ENCODE results near the gene GPN3.
"Not testable (repeated sequence)": the region's sequence is repeated elsewhere in the genome, so short reads cannot be mapped to it uniquely, and the experiment has no call there.

Gene GPN3

DNA sequence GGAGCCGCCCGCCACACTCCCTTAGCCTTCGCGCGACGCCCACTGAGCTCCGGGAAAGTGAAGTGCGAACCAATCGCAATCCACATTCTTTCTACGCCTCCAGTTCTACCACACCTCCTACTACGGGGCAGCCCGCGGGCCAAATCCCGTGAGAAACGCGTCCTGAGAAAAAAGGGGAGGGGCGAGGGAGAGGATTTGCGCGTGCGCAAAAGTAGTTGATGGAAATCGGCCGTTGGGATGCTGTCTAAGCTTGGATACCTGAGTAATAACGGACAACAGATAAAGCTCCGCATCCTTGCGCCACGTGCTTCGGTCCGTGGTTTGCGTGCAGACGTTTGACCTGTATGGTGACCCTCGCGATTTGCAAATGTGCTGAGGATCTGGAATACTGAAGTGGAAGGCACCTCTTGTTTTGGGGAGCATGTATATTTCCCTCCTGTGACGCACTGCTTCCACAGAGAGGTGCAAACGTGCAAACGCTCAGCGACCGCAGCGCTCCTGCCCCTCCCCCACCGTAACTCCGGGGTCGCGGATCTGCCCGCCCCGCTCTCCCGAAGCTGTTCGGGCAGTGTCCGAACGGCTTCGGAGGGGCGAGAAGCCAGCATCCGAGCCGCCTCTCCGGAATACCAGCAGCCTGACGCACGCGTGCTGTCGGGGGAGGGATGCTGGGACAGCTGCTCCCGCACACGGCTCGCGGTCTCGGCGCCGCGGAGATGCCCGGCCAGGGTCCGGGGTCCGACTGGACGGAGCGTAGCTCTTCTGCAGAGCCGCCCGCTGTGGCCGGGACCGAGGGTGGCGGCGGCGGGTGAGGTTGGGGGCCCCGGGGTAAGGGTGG lies at the start of gene GPN3, which contains the start of gene FAM216A:
Gene GPN3 (minus strand): TSS at position 44 of the 835 bp plus-strand sequence. CDS start 54 bp downstream, outside the sequence.
Gene FAM216A (plus strand): TSS at position 632 of the 835 bp plus-strand sequence. CDS start 31 bp downstream, at position 663.
- peak; percentile 86 to 91 (median 88) for DNase-seq (ENCODE audit: low read depth in 4 of 4, low spot score in 1 of 4)

DNA sequence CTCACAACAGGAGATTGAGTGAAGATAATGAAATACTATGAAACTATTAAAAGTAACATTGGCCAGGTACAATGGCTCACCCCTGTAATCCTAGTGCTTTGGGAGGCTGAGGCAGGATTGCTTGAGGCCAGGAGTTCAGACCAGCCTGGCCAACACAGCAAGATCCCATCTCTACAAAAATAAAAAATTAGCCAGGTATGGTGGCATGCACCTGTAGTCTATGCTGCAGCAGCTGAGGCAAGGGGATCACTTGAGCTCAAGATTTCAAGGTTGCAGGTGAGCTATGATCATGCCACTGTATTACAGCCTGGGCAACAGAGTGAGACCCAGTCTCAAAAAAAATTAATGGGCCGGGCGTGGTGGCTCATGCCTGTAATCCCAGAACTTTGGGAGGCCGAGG lies 48.9 kb upstream of the GPN3 start:
- DNase-seq (ENCODE audit: low read depth in 4 of 4, low spot score in 1 of 4) = no peak

DNA sequence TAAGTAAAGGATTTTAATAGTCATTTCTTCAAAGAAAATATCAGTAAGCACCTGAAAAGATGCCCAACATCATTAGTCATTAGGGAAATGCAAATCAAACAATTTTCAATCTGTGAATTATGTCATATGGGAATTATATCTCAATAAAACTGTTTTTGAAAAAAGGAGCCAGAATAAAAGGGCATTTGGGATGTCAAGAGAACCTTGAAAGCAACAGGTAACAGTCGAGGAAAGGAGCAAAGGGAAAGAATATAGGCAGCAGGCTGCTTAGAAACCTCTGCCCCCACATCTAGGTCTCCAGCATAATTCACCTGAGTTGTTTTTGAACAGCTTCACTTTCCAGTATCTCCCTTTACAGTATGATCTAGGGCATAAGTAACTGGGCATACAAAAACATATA lies 46.3 kb upstream of the GPN3 start:
- DNase-seq (ENCODE audit: low read depth in 4 of 4, low spot score in 1 of 4) = no peak

DNA sequence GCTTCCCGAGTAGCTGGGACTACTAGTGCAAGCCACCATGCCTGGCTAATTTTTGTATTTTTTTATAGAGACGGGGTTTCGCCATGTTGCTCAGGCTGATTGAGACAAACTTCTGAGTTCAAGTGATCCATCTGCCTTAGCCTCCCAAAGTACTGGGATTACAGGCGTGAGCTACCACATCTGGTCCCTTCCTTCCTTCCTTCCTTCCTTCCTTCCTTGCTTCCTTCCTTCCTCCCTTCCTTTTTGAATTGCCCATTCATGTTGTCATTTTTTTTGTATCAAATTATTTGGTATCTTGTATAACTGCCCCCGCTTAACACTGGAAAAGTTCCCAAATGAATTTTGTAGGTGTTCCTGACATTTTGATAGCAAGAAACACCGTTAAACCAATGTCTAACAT lies 45.8 kb upstream of the GPN3 start:
- DNase-seq (ENCODE audit: low read depth in 4 of 4, low spot score in 1 of 4) = no peak

DNA sequence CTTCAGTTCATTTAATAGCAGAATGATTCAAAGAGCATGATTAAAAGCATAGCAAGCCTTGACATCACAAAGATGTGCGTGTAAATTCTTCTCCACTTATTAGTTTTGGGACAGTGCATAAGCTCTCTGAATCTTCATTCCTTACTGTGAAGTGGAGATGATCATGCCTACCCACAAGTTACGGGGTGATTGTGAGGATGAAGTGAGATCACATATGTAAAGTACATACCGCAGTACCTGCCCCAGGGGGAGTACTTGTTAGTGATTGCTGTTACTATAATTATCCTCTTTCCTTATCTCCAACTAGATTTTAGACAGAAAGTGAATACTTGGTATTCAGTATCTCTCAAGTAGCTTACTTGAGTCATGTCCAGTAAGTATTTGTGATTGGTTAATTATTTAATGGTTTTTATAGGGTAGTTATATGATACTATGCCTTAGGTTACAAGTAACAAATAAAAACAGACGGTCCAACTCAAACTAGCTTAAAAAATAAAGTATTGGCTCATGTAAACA lies 40.1 kb upstream of the GPN3 start:
- no peak for DNase-seq (ENCODE audit: low read depth in 4 of 4, low spot score in 1 of 4)

DNA sequence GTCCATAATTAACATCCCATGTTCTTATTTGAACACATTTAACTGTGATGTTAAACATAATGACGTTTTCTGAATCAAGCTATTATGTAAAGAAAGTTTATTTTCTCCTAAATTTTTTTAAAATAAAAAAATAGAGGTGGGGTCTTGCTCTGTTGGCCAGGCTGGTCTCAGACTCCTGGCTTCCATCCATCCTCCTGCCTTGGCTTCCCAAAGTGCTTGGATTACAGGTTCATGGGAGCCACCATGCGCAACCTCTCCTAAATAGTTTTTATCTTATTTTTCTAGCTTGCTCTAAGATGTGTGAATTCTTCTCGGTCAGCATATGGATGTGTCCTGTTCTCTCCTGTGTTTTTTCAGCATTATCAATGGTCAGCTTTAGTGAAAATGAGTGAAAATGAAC lies 37.3 kb upstream of the GPN3 start:
- no peak for DNase-seq (ENCODE audit: low read depth in 4 of 4, low spot score in 1 of 4)

DNA sequence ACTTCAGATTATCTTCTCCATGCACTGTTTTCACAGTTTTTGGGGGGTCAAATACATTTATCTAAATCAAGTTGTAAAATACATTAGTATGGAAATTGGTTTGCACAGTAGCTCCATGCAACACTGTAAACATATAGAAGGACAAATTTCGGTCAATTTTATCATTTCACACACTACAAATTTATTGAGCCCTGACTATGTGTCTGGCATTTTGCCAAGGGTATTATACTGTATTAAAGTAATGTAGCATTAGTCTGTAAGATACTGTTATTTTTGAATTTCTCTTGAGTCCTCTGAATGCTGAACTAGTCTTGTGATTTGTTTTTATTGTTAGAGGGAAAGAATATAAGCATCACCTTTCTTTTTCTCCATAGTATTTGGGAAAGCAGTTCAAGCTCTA lies 35.4 kb upstream of the GPN3 start:
- DNase-seq (ENCODE audit: low read depth in 4 of 4, low spot score in 1 of 4) = no peak

DNA sequence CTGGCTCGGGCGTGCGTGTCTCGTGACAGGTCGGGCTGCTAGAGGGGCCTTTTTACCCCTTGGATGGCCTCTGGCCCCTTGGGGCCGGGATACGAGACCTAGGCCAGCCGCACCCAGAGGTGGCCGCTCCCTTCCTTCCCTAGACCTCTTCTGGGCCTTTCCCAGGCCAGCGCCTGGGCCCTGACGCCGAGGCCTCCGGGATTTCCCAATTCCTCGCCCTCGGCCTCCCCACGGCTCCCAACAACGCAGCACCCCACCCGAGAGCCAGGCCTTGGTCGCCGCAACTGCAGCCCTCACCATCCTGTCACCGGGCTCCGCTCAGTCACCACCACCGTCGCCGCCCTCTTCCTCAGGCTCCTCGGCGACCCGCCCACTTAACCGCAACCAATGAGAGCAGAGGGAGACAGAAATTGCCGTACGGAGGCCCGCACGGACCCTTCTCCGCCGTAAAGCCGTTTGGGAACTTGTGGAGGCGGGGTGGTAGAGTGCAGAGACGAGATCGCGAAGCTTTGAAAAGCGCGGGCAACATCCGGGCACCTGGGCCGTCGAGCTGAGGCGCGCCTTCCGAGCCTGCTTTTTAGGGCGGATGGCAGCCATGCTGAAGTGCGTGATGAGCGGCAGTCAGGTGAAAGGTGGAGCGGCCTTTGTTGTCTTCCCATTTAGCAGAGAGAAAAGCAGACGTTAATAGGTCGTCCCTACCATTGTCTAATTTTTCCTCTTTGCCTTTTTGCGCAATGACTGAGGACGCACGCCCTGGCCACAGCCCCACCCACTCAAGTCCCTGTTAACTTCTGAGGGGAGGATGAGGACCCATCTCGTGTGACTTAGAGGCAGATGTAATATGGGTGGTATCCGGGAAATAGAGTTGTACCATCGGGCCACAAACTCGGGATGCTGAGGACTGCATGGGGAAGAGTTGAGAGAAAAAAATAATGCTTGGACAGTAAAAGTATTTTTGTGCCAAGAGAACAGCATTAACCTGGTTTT lies 34.0 kb upstream of the GPN3 start, which contains the start of the genes RAD9B and VPS29:
Gene RAD9B (plus strand): TSS at position 580 of the 987 bp plus-strand sequence. CDS start 7 bp downstream, at position 587.
Gene VPS29 (minus strand): TSS at position 360 of the 987 bp plus-strand sequence. CDS start 60 bp downstream, at position 300.
- peak; percentile 92 to 98 (median 96) for DNase-seq (ENCODE audit: low read depth in 4 of 4, low spot score in 1 of 4)

DNA sequence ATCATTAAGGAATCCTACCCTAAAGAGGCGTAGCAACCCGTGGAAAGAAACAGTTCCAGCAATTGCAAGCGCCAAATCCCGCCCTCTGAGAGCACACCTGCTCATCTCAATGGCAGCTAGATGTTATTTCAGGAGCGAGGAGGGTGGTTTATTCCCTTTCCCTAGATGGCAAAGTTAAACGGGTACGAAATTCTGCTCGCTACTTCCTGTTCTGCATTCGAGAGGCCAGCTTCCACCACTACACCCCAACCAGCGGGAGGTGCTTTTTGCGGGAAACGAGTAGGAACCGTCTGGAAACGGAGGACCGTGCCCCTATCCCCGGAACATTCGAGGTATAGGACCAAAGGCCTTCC lies 33.3 kb upstream of the GPN3 start:
- DNase-seq (ENCODE audit: low read depth in 4 of 4, low spot score in 1 of 4) = peak in 2 of 4 experiments; percentile 6 to 15

DNA sequence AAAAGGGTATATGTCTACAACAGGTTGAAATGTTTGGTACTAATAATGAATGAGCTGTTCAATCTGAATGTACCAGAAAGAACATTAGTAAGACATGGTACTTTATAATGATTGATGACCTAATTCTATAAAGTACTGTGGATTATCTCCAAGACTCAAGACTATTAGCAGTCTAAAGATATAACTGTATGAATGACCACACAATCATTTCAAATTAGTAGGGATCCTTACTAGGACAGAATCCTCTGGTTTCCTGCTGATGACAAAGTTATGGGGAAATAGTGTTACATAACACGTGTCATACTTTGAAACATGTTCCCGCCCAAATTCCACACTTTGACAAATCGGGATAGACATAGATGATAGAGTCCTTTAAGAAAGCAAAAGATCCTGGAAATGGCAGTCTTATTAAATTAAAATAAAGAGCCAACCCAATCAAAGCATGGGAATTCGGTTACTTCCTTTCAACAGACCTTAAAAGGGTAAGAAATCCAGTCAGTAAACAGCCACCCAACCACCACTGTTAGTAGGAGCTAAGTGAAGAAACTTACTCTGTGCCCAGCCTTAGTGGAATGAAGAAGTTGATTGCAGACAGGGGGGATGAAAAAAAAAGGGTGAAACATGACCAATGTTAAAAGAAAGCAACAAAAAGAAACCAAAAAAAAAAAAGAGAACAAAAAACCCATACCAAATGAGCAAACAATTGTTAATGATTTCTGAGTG lies 31.1 kb upstream of the GPN3 start:
- no peak for DNase-seq (ENCODE audit: low read depth in 4 of 4, low spot score in 1 of 4)

DNA sequence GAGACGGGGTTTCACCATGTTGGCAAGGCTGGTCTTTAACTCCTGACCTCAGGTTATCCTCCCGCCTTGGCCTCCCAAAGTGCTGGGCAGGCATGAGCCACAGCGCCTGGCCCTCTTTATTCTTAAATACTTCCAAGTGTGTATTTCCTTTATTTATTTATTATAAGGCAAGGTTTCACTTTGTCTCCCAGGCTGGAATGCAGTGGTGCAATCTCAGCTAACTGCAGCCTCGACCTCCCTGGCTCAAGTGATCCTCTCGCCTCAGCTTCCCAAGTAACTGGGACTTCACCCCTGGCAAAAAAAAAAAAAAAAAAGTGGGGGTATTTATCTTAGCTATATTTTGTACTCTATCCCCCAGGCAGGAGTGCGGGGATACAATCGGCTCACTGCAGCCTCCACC lies 7.4 kb upstream of the GPN3 start:
- DNase-seq (ENCODE audit: low read depth in 4 of 4, low spot score in 1 of 4) = no peak

DNA sequence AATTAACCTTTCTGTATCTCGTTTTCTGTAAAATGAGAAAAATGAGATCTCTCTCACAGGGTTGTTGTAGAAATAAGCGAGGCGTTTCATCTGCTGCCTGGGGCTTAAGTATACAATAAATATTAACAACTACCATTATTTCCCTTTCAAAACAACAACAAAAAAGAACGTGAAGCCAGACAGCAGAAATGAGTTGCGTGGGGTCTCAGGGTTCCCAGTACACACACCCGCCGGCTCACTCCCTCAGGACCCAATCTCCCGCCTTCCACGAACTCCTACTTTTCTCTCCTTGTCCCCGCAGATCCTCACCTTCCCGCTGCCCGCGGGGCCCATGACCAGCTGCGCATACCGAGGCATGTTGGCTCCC lies 227 bp downstream of the GPN3 start:
- DNase-seq (ENCODE audit: low read depth in 4 of 4, low spot score in 1 of 4) = no peak

DNA sequence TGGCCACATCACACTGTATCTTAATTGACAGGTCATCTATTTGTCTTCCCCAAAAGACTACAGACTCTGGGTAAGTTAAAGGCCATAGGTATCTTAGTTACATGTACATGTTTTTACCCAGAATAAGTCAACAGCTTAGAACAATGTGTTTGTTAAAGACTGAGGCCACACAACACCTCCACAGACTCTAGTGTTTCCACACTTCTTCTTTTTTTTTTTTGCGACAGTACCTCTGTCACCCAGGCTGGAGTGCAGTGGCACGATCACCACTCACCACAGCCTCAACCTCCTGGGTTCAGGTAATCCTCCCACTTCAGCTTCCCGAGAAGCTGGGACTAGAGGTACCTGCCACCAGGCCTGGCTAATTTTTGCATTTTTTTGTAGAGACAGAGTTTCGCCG lies 1.3 kb downstream of the GPN3 start:
- no peak for DNase-seq (ENCODE audit: low read depth in 4 of 4, low spot score in 1 of 4)

DNA sequence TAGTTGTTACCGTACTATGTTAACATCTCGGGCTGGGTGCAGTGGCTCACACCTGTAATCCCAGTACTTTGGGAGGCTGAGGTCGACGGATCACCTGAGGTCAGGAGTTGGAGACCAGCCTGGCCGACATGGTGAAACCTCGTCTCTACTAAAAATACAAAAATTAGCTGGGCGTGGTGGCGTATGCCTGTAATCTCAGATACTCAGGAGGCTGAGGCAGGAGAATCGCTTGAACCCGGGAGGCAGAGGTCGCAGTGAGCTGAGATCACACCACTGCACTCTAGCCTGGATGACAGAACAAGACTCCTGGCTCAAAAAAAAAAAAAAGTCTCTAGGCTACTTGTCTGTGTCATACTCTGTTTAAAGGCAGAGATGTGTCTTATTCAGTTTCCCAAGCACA lies 2.3 kb downstream of the GPN3 start:
- DNase-seq (ENCODE audit: low read depth in 4 of 4, low spot score in 1 of 4) = not testable (repeated sequence)

DNA sequence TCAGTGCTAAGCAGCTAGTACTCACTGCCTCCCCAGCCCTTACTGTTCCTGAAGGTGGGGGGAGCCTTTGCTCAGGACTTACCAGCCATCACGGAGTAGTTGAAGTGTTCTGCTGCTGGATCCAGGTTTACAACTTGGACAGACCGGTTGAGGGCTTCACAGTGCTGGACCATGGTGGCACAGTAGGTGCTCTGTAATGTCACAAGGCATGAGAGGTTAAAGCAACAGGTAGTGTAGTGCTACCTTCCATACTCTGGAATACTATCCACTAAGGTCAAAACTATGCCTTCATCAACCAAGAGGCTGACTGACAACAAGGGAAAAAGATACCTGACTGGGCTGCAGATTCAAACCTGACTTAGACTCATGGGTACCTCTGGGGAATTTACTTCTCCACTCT lies 3.0 kb downstream of the GPN3 start:
- no peak for DNase-seq (ENCODE audit: low read depth in 4 of 4, low spot score in 1 of 4)

DNA sequence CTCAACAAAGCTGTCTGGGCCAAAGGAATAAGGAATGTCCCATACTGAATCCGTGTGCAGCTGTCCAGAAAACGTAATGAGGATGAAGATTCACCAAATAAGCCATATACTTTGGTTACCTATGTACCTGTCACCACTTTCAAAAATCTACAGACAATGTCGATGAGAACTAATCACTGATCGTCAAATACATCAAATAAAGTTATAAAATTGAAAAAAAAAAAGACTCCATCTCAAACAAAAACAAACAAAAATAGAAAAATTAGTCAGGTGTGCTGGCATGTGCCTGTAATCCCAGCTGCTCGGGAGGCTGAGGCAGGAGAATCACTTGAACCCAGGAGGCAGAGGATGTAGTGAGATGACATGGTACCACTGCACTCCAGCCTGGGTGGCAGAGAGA lies 6.9 kb downstream of the GPN3 start:
- not testable (repeated sequence) for DNase-seq (ENCODE audit: low read depth in 4 of 4, low spot score in 1 of 4)

DNA sequence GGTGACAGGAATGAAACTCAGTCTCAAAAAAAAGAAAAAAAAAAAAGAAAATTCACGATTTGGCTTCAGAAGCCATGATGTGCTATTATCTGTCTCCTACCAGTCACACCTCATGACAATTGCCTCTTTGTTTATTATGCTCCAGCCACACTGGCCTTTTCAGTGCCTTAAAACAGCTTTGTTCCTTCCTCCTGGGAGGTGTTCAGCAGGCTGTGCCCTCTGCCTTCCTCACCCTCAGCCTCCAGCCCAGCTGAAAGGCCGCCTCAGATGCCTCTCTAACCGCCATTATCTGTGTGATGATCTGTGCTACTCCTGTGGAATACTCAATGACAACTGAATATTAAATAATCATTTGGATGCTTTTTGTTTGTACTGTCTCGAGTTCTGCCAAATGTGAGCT lies 9.3 kb downstream of the GPN3 start:
- DNase-seq (ENCODE audit: low read depth in 4 of 4, low spot score in 1 of 4) = no peak

DNA sequence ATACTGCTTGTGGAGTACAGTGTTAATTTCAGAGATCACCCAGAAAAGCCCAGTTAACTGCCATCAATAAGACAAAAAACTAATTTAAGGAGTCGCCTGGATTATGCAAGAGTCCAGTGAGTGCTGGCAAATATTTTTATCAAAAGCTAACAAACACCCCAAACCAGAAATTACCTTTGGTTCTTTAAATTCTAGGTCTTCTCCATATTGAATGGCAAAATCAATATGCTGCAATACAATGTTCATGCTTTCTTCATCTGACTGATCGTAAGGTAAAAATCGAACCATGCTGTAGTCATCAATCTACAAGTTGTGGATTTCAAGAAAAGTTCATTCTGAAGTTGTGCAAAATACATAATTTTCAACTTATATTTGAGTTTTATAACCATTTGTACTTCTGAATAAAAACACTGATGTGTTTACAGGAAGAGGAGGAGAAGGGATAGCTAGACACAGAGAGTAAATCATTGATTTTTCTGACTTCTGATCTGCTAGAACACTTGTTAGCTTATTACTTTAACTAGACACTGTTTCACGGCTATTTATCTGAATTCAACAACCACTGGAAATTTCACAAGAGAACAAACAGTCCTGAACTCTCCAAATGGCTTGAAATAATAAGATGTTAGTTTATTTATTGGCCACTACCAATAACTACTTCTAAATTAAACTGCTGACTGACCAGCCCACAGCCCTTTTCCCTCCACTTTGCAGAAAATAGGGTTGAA lies 14.3 kb downstream of the GPN3 start:
- DNase-seq (ENCODE audit: low read depth in 4 of 4, low spot score in 1 of 4) = no peak

DNA sequence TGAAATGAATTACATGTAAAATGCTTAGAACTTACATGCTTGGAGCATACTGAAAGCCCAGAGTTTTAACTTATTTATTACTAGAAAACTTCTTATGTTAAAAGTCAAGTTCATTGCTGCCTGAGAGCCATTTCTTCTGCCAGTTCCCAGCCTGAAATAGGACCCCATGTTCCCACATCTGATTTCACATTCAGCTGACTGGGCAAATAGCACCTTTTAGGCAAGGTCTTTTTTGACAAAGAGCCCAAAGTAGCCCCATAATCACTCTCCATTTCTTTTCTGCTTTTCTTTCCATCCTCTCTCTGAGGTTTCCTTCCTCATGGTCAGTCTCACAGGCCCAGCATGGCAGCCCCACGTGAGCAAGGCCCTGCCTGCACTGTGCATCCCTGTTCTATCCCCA lies 16.8 kb downstream of the GPN3 start:
- DNase-seq (ENCODE audit: low read depth in 4 of 4, low spot score in 1 of 4) = no peak
